Inflammatory macrophage treated with lipopolysaccharide for 1 hour (primary cell): ENCODE data around the gene DCLRE1B.
"Not testable (repeated sequence)": the region's sequence is repeated elsewhere in the genome, so short reads cannot be mapped to it uniquely, and the experiment has no call there.

Source experiments
- DNase-seq, 2 donors: peaks; one replicate each; pipeline ENCODE4 v3.0.0-alpha.2; 2020 to 2022

DCLRE1B gene

GRCh38 chr1:113928941-113929749 lies 24.0 kb downstream of the DCLRE1B start, which contains the start of gene HIPK1:
HIPK1 (plus strand) TSS chr1:113929324.
- DNase-seq = peak; percentile 86 to 93

GRCh38 chr1:113929750-113930498 lies 24.8 kb downstream of the DCLRE1B start:
- peak; percentile 42 to 57 for DNase-seq

GRCh38 chr1:113930499-113931161 lies 25.5 kb downstream of the DCLRE1B start:
- peak; percentile 74 to 86 for DNase-seq

GRCh38 chr1:113931451-113931851 lies 26.3 kb downstream of the DCLRE1B start:
- DNase-seq = no peak

GRCh38 chr1:113934006-113934405 lies 28.9 kb downstream of the DCLRE1B start:
- no peak for DNase-seq

- DNase-seq = no peak
Measured at GRCh38 chr1:113934511-113935055, 29.5 kb downstream of the DCLRE1B start.

GRCh38 chr1:113935176-113935575 lies 30.1 kb downstream of the DCLRE1B start:
- DNase-seq = no peak

GRCh38 chr1:113935970-113936369 lies 30.8 kb downstream of the DCLRE1B start:
- DNase-seq = no peak

- no peak for DNase-seq
Measured at GRCh38 chr1:113937146-113937545, 32.0 kb downstream of the DCLRE1B start.

GRCh38 chr1:113938192-113938591 lies 33.1 kb downstream of the DCLRE1B start:
- no peak for DNase-seq

- DNase-seq = no peak
Measured at GRCh38 chr1:113940365-113941244, 35.5 kb downstream of the DCLRE1B start.

- no peak for DNase-seq
Measured at GRCh38 chr1:113941245-113941559, 36.1 kb downstream of the DCLRE1B start.

- no peak for DNase-seq
Measured at GRCh38 chr1:113942527-113942926, 37.4 kb downstream of the DCLRE1B start.

GRCh38 chr1:113943028-113943811 lies 38.1 kb downstream of the DCLRE1B start:
- DNase-seq = peak; percentile 92 to 95

GRCh38 chr1:113945329-113945728 lies 40.2 kb downstream of the DCLRE1B start:
- no peak for DNase-seq

- DNase-seq = no peak
Measured at GRCh38 chr1:113946112-113946511, 41.0 kb downstream of the DCLRE1B start.

- DNase-seq = no peak
Measured at GRCh38 chr1:113946678-113947387, 41.7 kb downstream of the DCLRE1B start.

- no peak for DNase-seq
Measured at GRCh38 chr1:113947388-113948107, 42.4 kb downstream of the DCLRE1B start.

GRCh38 chr1:113948151-113948550 lies 43.0 kb downstream of the DCLRE1B start:
- not testable (repeated sequence) for DNase-seq

GRCh38 chr1:113949007-113949406 lies 43.9 kb downstream of the DCLRE1B start:
- no peak for DNase-seq
